ENCODE data around the gene PDE3B.
"Not testable (repeated sequence)": the region's sequence is repeated elsewhere in the genome, so short reads cannot be mapped to it uniquely, and the experiment has no call there.

PDE3B gene

GRCh38 chr11:14667329-14667728 lies 23.7 kb downstream of the PDE3B start:
- H2BK12ac ChIP-seq (ENCODE audit: low read length); DNase-seq; H3K27me3 ChIP-seq (ENCODE audit: insufficient read depth, low read length); H3K14ac ChIP-seq (ENCODE audit: low read length); H3K4me3 ChIP-seq (ENCODE audit: low read depth, low read length); H2BK5ac ChIP-seq (ENCODE audit: low read depth, low read length, poor library complexity); H3K9me3 ChIP-seq (ENCODE audit: insufficient read depth, low read depth, low read length); H3K4me2 ChIP-seq (ENCODE audit: low read length); H4K12ac ChIP-seq (ENCODE audit: low read depth, low read length); H3K18ac ChIP-seq (ENCODE audit: low read length); H2AK5ac ChIP-seq (ENCODE audit: low read length); H3K79me1 ChIP-seq (ENCODE audit: low read length); H3K79me2 ChIP-seq (ENCODE audit: control insufficient read depth, insufficient read depth, low read length, poor library complexity); H4K91ac ChIP-seq (ENCODE audit: low read depth, low read length); H2BK120ac ChIP-seq (ENCODE audit: insufficient read depth, low read length, poor library complexity); H3K9ac ChIP-seq (ENCODE audit: low read length); H3K27ac ChIP-seq (ENCODE audit: low read depth, low read length); H3K23ac ChIP-seq (ENCODE audit: low read length); H3K36me3 ChIP-seq (ENCODE audit: control insufficient read depth in 1 of 2, insufficient read depth in 2 of 2, low read length in 2 of 2); H3K4ac ChIP-seq (ENCODE audit: low read depth, low read length); H2AFZ ChIP-seq (ENCODE audit: insufficient read depth, low read length, poor library complexity); H4K8ac ChIP-seq (ENCODE audit: low read depth, low read length); H3K4me1 ChIP-seq (ENCODE audit: control insufficient read depth in 1 of 2, insufficient read depth in 2 of 2, low read length in 2 of 2): not testable (repeated sequence)
- WGBS (ENCODE audit: extremely low coverage, insufficient coverage, insufficient read length): no CpG with 5 or more reads among the region's 4 CpGs

- no peak overlapping the region for H3K4me2 ChIP-seq (ENCODE audit: low read length)
- H2AFZ ChIP-seq (ENCODE audit: insufficient read depth, low read length, poor library complexity): no peak overlapping the region
- no peak overlapping the region for H3K18ac ChIP-seq (ENCODE audit: low read length)
- H3K4me1 ChIP-seq (ENCODE audit: control insufficient read depth in 1 of 2, insufficient read depth in 2 of 2, low read length in 2 of 2): no peaks in the 10 kb centered on the region
- H3K23ac ChIP-seq (ENCODE audit: low read length): no peak overlapping the region
- H3K14ac ChIP-seq (ENCODE audit: low read length): no peak overlapping the region
- no peak for DNase-seq
- H3K27me3 ChIP-seq (ENCODE audit: insufficient read depth, low read length): no peaks in the 10 kb centered on the region
- H3K9me3 ChIP-seq (ENCODE audit: insufficient read depth, low read depth, low read length): no peaks in the 10 kb centered on the region
- no peaks in the 10 kb centered on the region for H3K36me3 ChIP-seq (ENCODE audit: control insufficient read depth in 1 of 2, insufficient read depth in 2 of 2, low read length in 2 of 2)
- H3K27ac ChIP-seq (ENCODE audit: low read depth, low read length): no peak overlapping the region
- H2BK5ac ChIP-seq (ENCODE audit: low read depth, low read length, poor library complexity): no peak overlapping the region
- H4K91ac ChIP-seq (ENCODE audit: low read depth, low read length): no peak overlapping the region
- H3K79me2 ChIP-seq (ENCODE audit: control insufficient read depth, insufficient read depth, low read length, poor library complexity): no peaks in the 10 kb centered on the region
- H2AK5ac ChIP-seq (ENCODE audit: low read length): no peak overlapping the region
- WGBS (ENCODE audit: extremely low coverage, insufficient coverage, insufficient read length): no CpG with 5 or more reads among the region's 6 CpGs
- no peak overlapping the region for H2BK12ac ChIP-seq (ENCODE audit: low read length)
- no peaks in the 10 kb centered on the region for H3K79me1 ChIP-seq (ENCODE audit: low read length)
- no peak overlapping the region for H3K4me3 ChIP-seq (ENCODE audit: low read depth, low read length)
- no peak overlapping the region for H4K8ac ChIP-seq (ENCODE audit: low read depth, low read length)
- no peak overlapping the region for H3K4ac ChIP-seq (ENCODE audit: low read depth, low read length)
- H4K12ac ChIP-seq (ENCODE audit: low read depth, low read length): no peak overlapping the region
- no peak overlapping the region for H3K9ac ChIP-seq (ENCODE audit: low read length)
- no peak overlapping the region for H2BK120ac ChIP-seq (ENCODE audit: insufficient read depth, low read length, poor library complexity)
Measured at GRCh38 chr11:14668731-14669301, 25.2 kb downstream of the PDE3B start.

- Histone ChIP-seq H3K9ac (ENCODE audit: low read length) (no peak overlapping the region), H3K4me1 (ENCODE audit: control insufficient read depth in 1 of 2, insufficient read depth in 2 of 2, low read length in 2 of 2) (no peaks in the 10 kb centered on the region), H3K4me3 (ENCODE audit: low read depth, low read length) (no peak overlapping the region), H3K79me1 (ENCODE audit: low read length) (no peaks in the 10 kb centered on the region), H3K4ac (ENCODE audit: low read depth, low read length) (no peak overlapping the region), H3K9me3 (ENCODE audit: insufficient read depth, low read depth, low read length) (no peaks in the 10 kb centered on the region), H2BK5ac (ENCODE audit: low read depth, low read length, poor library complexity) (no peak overlapping the region), H4K12ac (ENCODE audit: low read depth, low read length) (no peak overlapping the region), H4K8ac (ENCODE audit: low read depth, low read length) (no peak overlapping the region), H2BK12ac (ENCODE audit: low read length) (no peak overlapping the region), H3K27me3 (ENCODE audit: insufficient read depth, low read length) (no peaks in the 10 kb centered on the region), H2AK5ac (ENCODE audit: low read length) (no peak overlapping the region), H3K23ac (ENCODE audit: low read length) (no peak overlapping the region), H3K4me2 (ENCODE audit: low read length) (no peak overlapping the region), H3K79me2 (ENCODE audit: control insufficient read depth, insufficient read depth, low read length, poor library complexity) (no peaks in the 10 kb centered on the region), H3K27ac (ENCODE audit: low read depth, low read length) (no peak overlapping the region), H2AFZ (ENCODE audit: insufficient read depth, low read length, poor library complexity) (no peak overlapping the region), H3K14ac (ENCODE audit: low read length) (no peak overlapping the region), H2BK120ac (ENCODE audit: insufficient read depth, low read length, poor library complexity) (no peak overlapping the region), H4K91ac (ENCODE audit: low read depth, low read length) (no peak overlapping the region), H3K36me3 (ENCODE audit: control insufficient read depth in 1 of 2, insufficient read depth in 2 of 2, low read length in 2 of 2) (no peaks in the 10 kb centered on the region), H3K18ac (ENCODE audit: low read length) (no peak overlapping the region)
- no peak for DNase-seq
- no CpG with 5 or more reads among the region's 7 CpGs for WGBS (ENCODE audit: extremely low coverage, insufficient coverage, insufficient read length)
Measured at GRCh38 chr11:14669499-14669898, 25.9 kb downstream of the PDE3B start.

GRCh38 chr11:14669958-14670357 lies 26.4 kb downstream of the PDE3B start:
- Histone ChIP-seq H3K18ac (ENCODE audit: low read length) (no peak overlapping the region), H3K9ac (ENCODE audit: low read length) (no peak overlapping the region), H3K4ac (ENCODE audit: low read depth, low read length) (no peak overlapping the region), H4K91ac (ENCODE audit: low read depth, low read length) (no peak overlapping the region), H3K36me3 (ENCODE audit: control insufficient read depth in 1 of 2, insufficient read depth in 2 of 2, low read length in 2 of 2) (no peaks in the 10 kb centered on the region), H3K4me3 (ENCODE audit: low read depth, low read length) (no peak overlapping the region), H4K12ac (ENCODE audit: low read depth, low read length) (no peak overlapping the region), H2AFZ (ENCODE audit: insufficient read depth, low read length, poor library complexity) (no peak overlapping the region), H3K27me3 (ENCODE audit: insufficient read depth, low read length) (no peaks in the 10 kb centered on the region), H3K23ac (ENCODE audit: low read length) (no peak overlapping the region), H3K9me3 (ENCODE audit: insufficient read depth, low read depth, low read length) (no peaks in the 10 kb centered on the region), H4K8ac (ENCODE audit: low read depth, low read length) (no peak overlapping the region), H2AK5ac (ENCODE audit: low read length) (no peak overlapping the region), H3K27ac (ENCODE audit: low read depth, low read length) (no peak overlapping the region), H2BK120ac (ENCODE audit: insufficient read depth, low read length, poor library complexity) (no peak overlapping the region), H2BK12ac (ENCODE audit: low read length) (no peak overlapping the region), H3K4me2 (ENCODE audit: low read length) (no peak overlapping the region), H3K79me1 (ENCODE audit: low read length) (no peaks in the 10 kb centered on the region), H3K14ac (ENCODE audit: low read length) (no peak overlapping the region), H3K4me1 (ENCODE audit: control insufficient read depth in 1 of 2, insufficient read depth in 2 of 2, low read length in 2 of 2) (no peaks in the 10 kb centered on the region), H2BK5ac (ENCODE audit: low read depth, low read length, poor library complexity) (no peak overlapping the region), H3K79me2 (ENCODE audit: control insufficient read depth, insufficient read depth, low read length, poor library complexity) (no peaks in the 10 kb centered on the region)
- DNase-seq: no peak
- WGBS (ENCODE audit: extremely low coverage, insufficient coverage, insufficient read length): no CpG with 5 or more reads among the region's 3 CpGs

Data from trophoblast cell (in vitro differentiated cells and primary cell).